ENCODE results near the gene SAYSD1. TPM values are rescaled to one million over a fixed set of nuclear protein-coding genes. Genes with fewer than 3 reads are reported as not detected.
"Not testable (repeated sequence)": the region's sequence is repeated elsewhere in the genome, so short reads cannot be mapped to it uniquely, and the experiment has no call there.

SAYSD1 gene, protein sequence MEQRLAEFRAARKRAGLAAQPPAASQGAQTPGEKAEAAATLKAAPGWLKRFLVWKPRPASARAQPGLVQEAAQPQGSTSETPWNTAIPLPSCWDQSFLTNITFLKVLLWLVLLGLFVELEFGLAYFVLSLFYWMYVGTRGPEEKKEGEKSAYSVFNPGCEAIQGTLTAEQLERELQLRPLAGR
- total RNA-seq: 20.1 TPM
- polyA plus RNA-seq: 12.6 TPM

DNA sequence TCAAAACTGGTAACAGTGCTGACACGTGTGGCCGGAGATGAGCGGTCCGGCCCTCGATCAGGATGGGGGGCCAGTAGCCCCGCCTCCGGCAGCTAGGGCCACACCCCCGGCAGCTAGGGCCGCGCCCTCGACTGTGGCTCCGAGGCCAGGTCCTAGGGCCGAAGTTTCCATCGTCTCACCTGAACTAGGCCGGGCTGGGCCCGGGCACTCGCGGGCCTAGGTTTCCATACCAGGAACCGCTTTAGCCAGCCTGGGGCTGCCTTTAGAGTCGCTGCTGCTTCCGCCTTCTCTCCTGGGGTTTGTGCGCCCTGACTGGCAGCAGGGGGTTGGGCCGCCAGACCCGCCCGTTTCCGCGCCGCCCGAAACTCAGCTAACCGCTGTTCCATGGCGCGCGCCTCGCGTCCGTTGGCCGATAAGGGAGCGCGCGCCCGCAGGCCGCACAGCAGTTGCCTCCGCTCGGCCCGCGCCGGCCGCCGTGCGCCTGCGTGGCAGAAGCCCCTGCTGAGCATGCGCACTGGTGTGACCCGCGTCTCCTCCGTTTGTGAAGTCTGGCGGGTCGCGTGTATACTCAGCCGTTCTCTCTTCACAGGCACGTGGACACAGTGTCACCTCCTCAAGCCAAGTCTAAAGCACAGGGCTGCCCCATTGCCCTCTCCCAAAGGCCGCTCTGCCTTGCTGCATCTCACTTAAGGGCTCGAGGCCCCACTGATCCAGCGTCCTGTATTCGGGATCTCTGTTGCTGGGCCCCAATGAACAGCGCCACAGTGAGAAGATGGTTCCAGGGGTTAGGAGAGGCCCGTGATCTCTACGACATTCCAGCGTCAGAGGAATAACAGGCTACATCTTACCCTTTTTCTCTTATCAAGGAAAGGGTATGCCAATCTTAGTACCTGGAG, at the start of gene SAYSD1:
Gene SAYSD1, minus strand, starts transcription at position 483 of the 896 bp plus-strand sequence. Its CDS starts 97 bp downstream, at position 386.
- WGBS: 1% methylated on average over 68 of the region's 68 CpGs
- peak within 1 kb of the TSS; percentile 61 for H3K4me3 ChIP-seq (ENCODE audit: low read depth, low read length)
- H3K4me1 ChIP-seq (ENCODE audit: insufficient read depth): peaks cover 2% of the 10 kb centered on the region
- no peaks in the 10 kb centered on the region for H3K36me3 ChIP-seq (ENCODE audit: insufficient read depth)
- H3K27ac ChIP-seq (ENCODE audit: low read depth): peak within 1 kb of the TSS; percentile 89
- peak; percentile 79 for DNase-seq (ENCODE audit: extremely low spot score)

DNA sequence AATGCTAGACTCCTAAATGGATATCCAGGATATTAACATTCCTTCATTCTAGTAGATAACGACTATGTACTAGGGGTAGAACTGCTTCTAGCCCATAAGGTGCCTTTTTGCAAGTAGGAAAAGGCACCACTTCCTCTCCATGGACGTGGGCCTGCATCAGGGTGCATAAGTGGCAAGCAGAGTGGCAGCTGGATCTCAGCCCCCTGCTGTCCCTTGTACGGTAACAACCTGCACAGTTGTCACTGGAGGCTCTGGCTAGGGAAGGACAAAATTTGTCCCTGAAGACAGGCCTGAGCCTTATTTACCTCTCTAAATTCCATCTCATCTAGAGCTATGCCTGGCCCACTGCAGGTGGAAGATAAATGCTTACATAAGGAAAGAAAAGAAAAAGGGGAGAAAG, 42.5 kb upstream of the SAYSD1 start:
- Histone ChIP-seq H3K4me1 (ENCODE audit: insufficient read depth) (no peaks in the 10 kb centered on the region), H3K36me3 (ENCODE audit: insufficient read depth) (no peaks in the 10 kb centered on the region), H3K27ac (ENCODE audit: low read depth) (no peak overlapping the region), H3K4me3 (ENCODE audit: low read depth, low read length) (no peak overlapping the region)
- WGBS: 49% methylated on average over 3 of the region's 3 CpGs
- DNase-seq (ENCODE audit: extremely low spot score): no peak

GRCh38 chr6:39156801-39157200, 41.8 kb upstream of the SAYSD1 start:
- Histone ChIP-seq H3K36me3 (ENCODE audit: insufficient read depth) (no peaks in the 10 kb centered on the region), H3K27ac (ENCODE audit: low read depth) (no peak overlapping the region), H3K4me1 (ENCODE audit: insufficient read depth) (no peaks in the 10 kb centered on the region), H3K4me3 (ENCODE audit: low read depth, low read length) (no peak overlapping the region)
- WGBS: 77% methylated on average over 3 of the region's 3 CpGs
- no peak for DNase-seq (ENCODE audit: extremely low spot score)

GRCh38 chr6:39154705-39155104, 39.7 kb upstream of the SAYSD1 start:
- no peaks in the 10 kb centered on the region for H3K36me3 ChIP-seq (ENCODE audit: insufficient read depth)
- WGBS: 88% methylated on average over 4 of the region's 4 CpGs
- no peak overlapping the region for H3K4me3 ChIP-seq (ENCODE audit: low read depth, low read length)
- H3K27ac ChIP-seq (ENCODE audit: low read depth): no peak overlapping the region
- no peaks in the 10 kb centered on the region for H3K4me1 ChIP-seq (ENCODE audit: insufficient read depth)
- DNase-seq (ENCODE audit: extremely low spot score): no peak

DNA sequence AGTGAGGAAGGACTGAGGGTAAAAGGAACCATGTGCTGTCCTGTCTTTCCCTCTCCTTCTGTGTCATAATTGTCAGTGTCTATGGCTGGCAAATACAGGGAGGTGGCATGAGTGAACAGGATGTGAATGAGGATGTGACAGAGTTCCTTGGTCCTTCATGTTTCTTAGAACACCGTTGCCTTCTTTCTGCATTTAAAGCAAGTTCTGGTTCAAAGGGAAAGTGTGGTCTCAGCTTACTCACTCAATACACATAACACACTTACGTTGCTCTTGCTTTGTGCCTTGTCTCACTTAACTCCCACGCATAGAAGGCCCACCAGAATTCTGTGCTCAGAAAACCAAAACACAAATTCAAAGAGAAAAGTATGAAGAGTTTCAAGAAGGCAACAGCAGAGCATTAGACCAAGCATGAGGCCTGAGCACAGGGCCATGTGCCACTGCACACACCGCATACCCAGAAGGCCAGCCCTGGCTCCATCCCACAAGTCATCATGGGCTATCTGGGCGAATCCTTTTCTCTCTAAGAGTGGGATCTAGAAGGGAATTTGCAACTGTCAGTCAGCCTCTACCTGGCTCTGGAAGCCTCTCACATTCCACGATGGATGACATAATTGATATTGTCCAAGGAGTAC, 38.9 kb upstream of the SAYSD1 start:
- H3K27ac ChIP-seq (ENCODE audit: low read depth): no peak overlapping the region
- DNase-seq (ENCODE audit: extremely low spot score): no peak
- no peaks in the 10 kb centered on the region for H3K36me3 ChIP-seq (ENCODE audit: insufficient read depth)
- WGBS: 87% methylated on average over 6 of the region's 6 CpGs
- no peak overlapping the region for H3K4me3 ChIP-seq (ENCODE audit: low read depth, low read length)
- H3K4me1 ChIP-seq (ENCODE audit: insufficient read depth): no peaks in the 10 kb centered on the region

GRCh38 chr6:39152262-39152661, 37.3 kb upstream of the SAYSD1 start:
- no peak for DNase-seq (ENCODE audit: extremely low spot score)
- Histone ChIP-seq H3K4me3 (ENCODE audit: low read depth, low read length) (no peak overlapping the region), H3K4me1 (ENCODE audit: insufficient read depth) (no peaks in the 10 kb centered on the region), H3K36me3 (ENCODE audit: insufficient read depth) (no peaks in the 10 kb centered on the region), H3K27ac (ENCODE audit: low read depth) (no peak overlapping the region)
- 31% methylated on average over 5 of the region's 5 CpGs for WGBS

DNA sequence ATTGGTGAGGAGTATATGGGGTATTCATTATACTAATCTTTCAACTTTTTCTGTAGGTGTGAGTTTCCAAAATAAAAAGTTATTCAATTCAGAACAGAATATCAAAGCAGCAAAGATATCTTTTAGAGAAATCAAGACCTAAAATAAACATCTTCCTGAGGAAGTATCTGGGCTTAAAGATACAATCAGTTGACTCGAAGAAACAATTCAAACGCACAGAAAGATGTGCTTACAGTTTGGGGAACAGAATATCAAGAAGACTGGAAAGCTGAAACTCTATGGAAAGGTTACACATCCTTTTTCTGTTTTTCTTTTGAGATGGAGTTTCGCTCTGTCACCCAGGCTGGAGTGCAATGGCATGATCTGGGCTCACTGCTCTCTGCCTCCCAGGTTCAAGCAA, 36.2 kb upstream of the SAYSD1 start:
- DNase-seq (ENCODE audit: extremely low spot score): no peak
- no peak overlapping the region for H3K27ac ChIP-seq (ENCODE audit: low read depth)
- H3K36me3 ChIP-seq (ENCODE audit: insufficient read depth): no peaks in the 10 kb centered on the region
- H3K4me3 ChIP-seq (ENCODE audit: low read depth, low read length): no peak overlapping the region
- WGBS: 49% methylated on average over 3 of the region's 3 CpGs
- no peaks in the 10 kb centered on the region for H3K4me1 ChIP-seq (ENCODE audit: insufficient read depth)

DNA sequence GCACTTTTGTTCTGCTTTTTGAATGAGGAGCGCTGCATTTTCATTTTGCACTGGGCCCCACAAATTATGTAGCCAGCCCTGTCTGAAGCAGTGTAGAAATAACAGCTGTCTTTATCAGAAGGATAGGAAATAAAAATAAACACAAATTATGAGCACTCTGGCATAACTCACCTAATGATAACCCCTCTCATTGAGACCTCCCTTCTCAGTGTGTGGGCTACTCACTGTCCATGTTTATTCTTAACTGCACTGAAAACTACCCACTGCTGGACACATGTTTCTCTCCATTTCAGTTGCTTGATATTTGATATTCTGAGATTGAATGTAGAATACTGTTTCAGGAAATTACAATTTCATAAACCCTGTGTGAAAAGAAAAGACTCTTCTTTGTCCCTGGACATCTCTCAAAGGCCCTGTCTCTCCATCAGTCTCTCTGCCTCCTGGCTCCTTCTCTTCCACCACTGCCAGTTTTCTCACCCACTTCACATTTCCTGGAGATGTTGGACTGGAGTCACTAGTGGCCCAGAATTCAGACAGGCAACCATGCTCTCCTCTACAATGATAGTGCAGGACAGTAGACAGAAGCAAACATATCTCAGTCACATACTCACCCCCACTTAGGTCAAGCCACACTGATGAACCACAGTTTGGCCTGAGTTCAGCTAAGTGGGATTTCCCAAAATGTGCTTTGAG, 29.6 kb upstream of the SAYSD1 start:
- Histone ChIP-seq H3K27ac (ENCODE audit: low read depth) (no peak overlapping the region), H3K4me1 (ENCODE audit: insufficient read depth) (no peaks in the 10 kb centered on the region), H3K4me3 (ENCODE audit: low read depth, low read length) (no peak overlapping the region), H3K36me3 (ENCODE audit: insufficient read depth) (no peaks in the 10 kb centered on the region)
- no peak for DNase-seq (ENCODE audit: extremely low spot score)
- 74% methylated on average over 1 of the region's 1 CpG for WGBS

DNA sequence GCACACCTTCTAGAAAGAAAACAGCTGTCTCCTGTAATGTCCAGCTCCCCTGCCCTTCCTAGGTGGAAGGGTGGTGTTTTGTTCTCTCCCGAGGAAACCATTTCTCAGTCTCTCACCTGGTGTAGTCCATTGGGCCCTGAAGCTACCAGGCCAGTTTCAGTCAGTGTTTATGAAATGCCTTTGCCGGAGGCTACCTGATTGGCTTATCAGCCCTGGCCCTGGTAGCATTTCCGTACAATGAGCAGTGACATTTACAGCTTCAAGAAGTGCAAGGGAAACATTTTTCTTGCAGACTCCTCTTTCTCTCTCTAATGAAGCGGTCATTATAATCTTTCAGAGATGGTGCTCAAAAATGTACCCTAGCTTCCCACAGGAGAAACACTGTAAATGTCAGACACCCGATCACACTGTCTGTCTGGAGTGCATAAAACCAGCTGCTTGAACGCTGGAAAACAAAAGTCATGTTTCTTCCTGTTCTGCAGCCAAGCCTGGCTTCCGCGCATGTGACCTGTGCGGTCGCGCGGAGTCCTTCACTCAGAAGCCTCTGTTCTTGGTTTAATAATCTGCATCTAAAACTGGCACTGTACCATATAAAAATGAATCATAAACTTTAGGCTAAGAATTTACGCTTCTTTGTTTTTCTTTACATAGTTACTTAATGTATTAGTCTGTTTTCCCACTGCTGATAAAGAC, 28.4 kb upstream of the SAYSD1 start:
- whole genome bisulfite sequencing: 27% methylated on average over 13 of the region's 13 CpGs
- no peaks in the 10 kb centered on the region for H3K4me1 ChIP-seq (ENCODE audit: insufficient read depth)
- no peak overlapping the region for H3K4me3 ChIP-seq (ENCODE audit: low read depth, low read length)
- no peaks in the 10 kb centered on the region for H3K36me3 ChIP-seq (ENCODE audit: insufficient read depth)
- DNase-seq (ENCODE audit: extremely low spot score): peak; percentile 20
- H3K27ac ChIP-seq (ENCODE audit: low read depth): no peak overlapping the region

DNA sequence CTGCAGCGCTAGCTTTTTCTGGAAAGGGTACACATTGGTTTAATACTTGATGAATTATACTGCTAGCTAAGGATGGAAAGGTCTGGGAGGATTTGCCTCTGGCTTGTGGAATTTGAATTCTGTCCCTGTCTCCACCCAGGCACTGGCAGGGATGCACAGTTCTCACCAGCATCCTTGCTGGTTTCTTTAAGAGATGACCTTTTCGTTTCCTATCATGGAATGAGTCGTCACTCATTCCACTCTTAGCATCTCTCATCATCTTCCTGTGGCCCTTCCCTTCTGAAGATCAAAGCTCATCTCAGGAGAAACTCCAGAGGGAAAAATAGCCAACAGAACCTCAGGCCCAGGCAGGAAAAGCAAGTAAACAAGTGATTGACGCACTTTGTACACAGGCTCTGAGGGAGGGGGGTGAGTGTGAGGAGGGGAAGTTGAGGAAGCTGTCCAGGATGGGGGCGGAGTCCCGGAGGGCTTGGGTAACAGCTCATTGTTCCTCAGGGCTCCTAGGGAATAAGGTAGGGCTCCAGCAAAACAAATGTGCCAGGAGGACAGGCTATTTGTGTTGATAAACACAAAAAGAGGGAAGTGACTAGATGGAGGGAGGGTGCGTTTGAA, 25.7 kb upstream of the SAYSD1 start:
- H3K27ac ChIP-seq (ENCODE audit: low read depth): no peak overlapping the region
- H3K4me3 ChIP-seq (ENCODE audit: low read depth, low read length): no peak overlapping the region
- H3K36me3 ChIP-seq (ENCODE audit: insufficient read depth): no peaks in the 10 kb centered on the region
- no peak for DNase-seq (ENCODE audit: extremely low spot score)
- 68% methylated on average over 7 of the region's 7 CpGs for WGBS
- no peaks in the 10 kb centered on the region for H3K4me1 ChIP-seq (ENCODE audit: insufficient read depth)

DNA sequence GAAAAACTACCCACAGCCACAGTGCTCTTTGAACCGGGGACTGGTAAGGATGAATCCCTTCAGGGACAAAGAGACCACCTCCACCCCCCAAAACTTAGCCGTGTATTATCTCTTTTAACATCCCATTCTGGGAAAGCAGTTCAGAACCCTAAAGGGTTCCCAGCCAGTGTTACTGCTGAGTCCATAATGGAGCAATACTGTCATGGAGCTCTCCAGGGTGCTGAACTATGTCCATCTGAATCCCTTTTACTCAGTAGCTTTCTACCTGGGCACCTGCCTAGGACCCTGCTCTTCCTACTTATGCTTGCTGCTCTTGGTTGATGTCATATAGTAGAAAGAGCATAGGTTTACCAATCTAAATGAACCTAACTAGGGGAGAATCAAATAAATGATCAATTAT, 22.3 kb upstream of the SAYSD1 start:
- no peak for DNase-seq (ENCODE audit: extremely low spot score)
- no peak overlapping the region for H3K4me3 ChIP-seq (ENCODE audit: low read depth, low read length)
- no peaks in the 10 kb centered on the region for H3K4me1 ChIP-seq (ENCODE audit: insufficient read depth)
- 22% methylated on average over 2 of the region's 2 CpGs for WGBS
- no peaks in the 10 kb centered on the region for H3K36me3 ChIP-seq (ENCODE audit: insufficient read depth)
- no peak overlapping the region for H3K27ac ChIP-seq (ENCODE audit: low read depth)

- not testable (repeated sequence) for H3K4me3 ChIP-seq (ENCODE audit: low read depth, low read length); H3K4me1 ChIP-seq (ENCODE audit: insufficient read depth); DNase-seq (ENCODE audit: extremely low spot score); H3K27ac ChIP-seq (ENCODE audit: low read depth); H3K36me3 ChIP-seq (ENCODE audit: insufficient read depth)
- WGBS: 77% methylated on average over 7 of the region's 7 CpGs
Measured at GRCh38 chr6:39136207-39136606, 21.2 kb upstream of the SAYSD1 start.

GRCh38 chr6:39134761-39135160, 19.8 kb upstream of the SAYSD1 start:
- not testable (repeated sequence) for H3K4me1 ChIP-seq (ENCODE audit: insufficient read depth); H3K36me3 ChIP-seq (ENCODE audit: insufficient read depth); H3K4me3 ChIP-seq (ENCODE audit: low read depth, low read length); H3K27ac ChIP-seq (ENCODE audit: low read depth); DNase-seq (ENCODE audit: extremely low spot score)
- 31% methylated on average over 3 of the region's 3 CpGs for WGBS
